Measurements from ENCODE around the gene ADGRD1.

ADGRD1 gene

GRCh38 chr12:131101703-131102492 is 148.2 kb downstream of the ADGRD1 start:
- Histone ChIP-seq H3K27me3 (ENCODE audit: low read depth, low read length) (no peaks in the 10 kb centered on the region), H3K4me3 (ENCODE audit: low read depth in 1 of 2, low read length in 2 of 2) (no peak overlapping the region), H3K4me1 (ENCODE audit: control insufficient read depth in 1 of 2, insufficient read depth in 2 of 2, low read length in 2 of 2) (peaks cover 5 to 11% of the 10 kb centered on the region in 2 donors), H3K36me3 (ENCODE audit: control insufficient read depth in 1 of 2, insufficient read depth in 2 of 2, low read length in 2 of 2) (no peaks in the 10 kb centered on the region), H3K9me3 (ENCODE audit: control insufficient read depth in 1 of 2, low read length in 2 of 2) (peaks cover 0 to 2% of the 10 kb centered on the region in 2 donors), H3K27ac (ENCODE audit: low read length) (no peak overlapping the region)

- H3K4me1 ChIP-seq (ENCODE audit: control insufficient read depth in 1 of 2, insufficient read depth in 2 of 2, low read length in 2 of 2): peaks cover 5 to 11% of the 10 kb centered on the region in 2 donors
- H3K4me3 ChIP-seq (ENCODE audit: low read depth in 1 of 2, low read length in 2 of 2): no peak overlapping the region
- peaks cover 0 to 2% of the 10 kb centered on the region in 2 donors for H3K9me3 ChIP-seq (ENCODE audit: control insufficient read depth in 1 of 2, low read length in 2 of 2)
- no peaks in the 10 kb centered on the region for H3K27me3 ChIP-seq (ENCODE audit: low read depth, low read length)
- H3K27ac ChIP-seq (ENCODE audit: low read length): no peak overlapping the region
- no peaks in the 10 kb centered on the region for H3K36me3 ChIP-seq (ENCODE audit: control insufficient read depth in 1 of 2, insufficient read depth in 2 of 2, low read length in 2 of 2)
Measured at GRCh38 chr12:131102493-131102931, 148.8 kb downstream of the ADGRD1 start.

GRCh38 chr12:131102991-131103668 is 149.4 kb downstream of the ADGRD1 start:
- Histone ChIP-seq H3K27me3 (ENCODE audit: low read depth, low read length) (no peaks in the 10 kb centered on the region), H3K27ac (ENCODE audit: low read length) (no peak overlapping the region), H3K4me3 (ENCODE audit: low read depth in 1 of 2, low read length in 2 of 2) (no peak overlapping the region), H3K9me3 (ENCODE audit: control insufficient read depth in 1 of 2, low read length in 2 of 2) (peaks cover 0 to 2% of the 10 kb centered on the region in 2 donors), H3K36me3 (ENCODE audit: control insufficient read depth in 1 of 2, insufficient read depth in 2 of 2, low read length in 2 of 2) (no peaks in the 10 kb centered on the region), H3K4me1 (ENCODE audit: control insufficient read depth in 1 of 2, insufficient read depth in 2 of 2, low read length in 2 of 2) (peaks cover 5 to 11% of the 10 kb centered on the region in 2 donors)

- Histone ChIP-seq H3K36me3 (ENCODE audit: control insufficient read depth in 1 of 2, insufficient read depth in 2 of 2, low read length in 2 of 2) (no peaks in the 10 kb centered on the region), H3K9me3 (ENCODE audit: control insufficient read depth in 1 of 2, low read length in 2 of 2) (peaks cover 0 to 2% of the 10 kb centered on the region in 2 donors), H3K4me3 (ENCODE audit: low read depth in 1 of 2, low read length in 2 of 2) (no peak overlapping the region), H3K27ac (ENCODE audit: low read length) (no peak overlapping the region), H3K4me1 (ENCODE audit: control insufficient read depth in 1 of 2, insufficient read depth in 2 of 2, low read length in 2 of 2) (peaks cover 5 to 11% of the 10 kb centered on the region in 2 donors), H3K27me3 (ENCODE audit: low read depth, low read length) (no peaks in the 10 kb centered on the region)
Measured at GRCh38 chr12:131103669-131104462, 150.2 kb downstream of the ADGRD1 start.

- Histone ChIP-seq H3K4me3 (ENCODE audit: low read depth in 1 of 2, low read length in 2 of 2) (no peak overlapping the region), H3K27me3 (ENCODE audit: low read depth, low read length) (no peaks in the 10 kb centered on the region), H3K4me1 (ENCODE audit: control insufficient read depth in 1 of 2, insufficient read depth in 2 of 2, low read length in 2 of 2) (peaks cover 5 to 11% of the 10 kb centered on the region in 2 donors), H3K36me3 (ENCODE audit: control insufficient read depth in 1 of 2, insufficient read depth in 2 of 2, low read length in 2 of 2) (no peaks in the 10 kb centered on the region), H3K9me3 (ENCODE audit: control insufficient read depth in 1 of 2, low read length in 2 of 2) (peaks cover 0 to 2% of the 10 kb centered on the region in 2 donors), H3K27ac (ENCODE audit: low read length) (no peak overlapping the region)
Measured at GRCh38 chr12:131104463-131105350, 151.0 kb downstream of the ADGRD1 start.

DNA sequence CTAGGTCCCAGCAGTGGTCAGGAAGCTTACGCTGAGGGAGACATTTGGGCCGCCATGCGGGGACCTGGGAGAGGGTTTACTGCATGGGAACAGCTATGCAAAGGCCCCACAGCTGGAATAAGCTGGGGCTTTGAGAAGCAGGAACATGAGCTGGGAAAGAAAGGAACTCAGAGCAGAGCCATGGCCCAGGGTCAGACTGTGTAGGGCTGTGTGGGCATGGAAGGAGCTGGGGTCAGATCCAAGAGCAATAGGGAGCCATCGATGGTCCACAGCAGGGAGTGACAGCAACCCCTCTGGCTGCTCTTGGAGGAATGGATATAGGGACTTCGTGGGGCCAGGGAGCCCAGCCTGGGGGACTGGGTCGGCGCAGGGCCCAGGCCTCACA is 151.6 kb downstream of the ADGRD1 start:
- Histone ChIP-seq H3K9me3 (ENCODE audit: control insufficient read depth in 1 of 2, low read length in 2 of 2) (peaks cover 0 to 2% of the 10 kb centered on the region in 2 donors), H3K27ac (ENCODE audit: low read length) (no peak overlapping the region), H3K4me1 (ENCODE audit: control insufficient read depth in 1 of 2, insufficient read depth in 2 of 2, low read length in 2 of 2) (peaks cover 5 to 11% of the 10 kb centered on the region in 2 donors), H3K36me3 (ENCODE audit: control insufficient read depth in 1 of 2, insufficient read depth in 2 of 2, low read length in 2 of 2) (no peaks in the 10 kb centered on the region), H3K27me3 (ENCODE audit: low read depth, low read length) (no peaks in the 10 kb centered on the region), H3K4me3 (ENCODE audit: low read depth in 1 of 2, low read length in 2 of 2) (no peak overlapping the region)

DNA sequence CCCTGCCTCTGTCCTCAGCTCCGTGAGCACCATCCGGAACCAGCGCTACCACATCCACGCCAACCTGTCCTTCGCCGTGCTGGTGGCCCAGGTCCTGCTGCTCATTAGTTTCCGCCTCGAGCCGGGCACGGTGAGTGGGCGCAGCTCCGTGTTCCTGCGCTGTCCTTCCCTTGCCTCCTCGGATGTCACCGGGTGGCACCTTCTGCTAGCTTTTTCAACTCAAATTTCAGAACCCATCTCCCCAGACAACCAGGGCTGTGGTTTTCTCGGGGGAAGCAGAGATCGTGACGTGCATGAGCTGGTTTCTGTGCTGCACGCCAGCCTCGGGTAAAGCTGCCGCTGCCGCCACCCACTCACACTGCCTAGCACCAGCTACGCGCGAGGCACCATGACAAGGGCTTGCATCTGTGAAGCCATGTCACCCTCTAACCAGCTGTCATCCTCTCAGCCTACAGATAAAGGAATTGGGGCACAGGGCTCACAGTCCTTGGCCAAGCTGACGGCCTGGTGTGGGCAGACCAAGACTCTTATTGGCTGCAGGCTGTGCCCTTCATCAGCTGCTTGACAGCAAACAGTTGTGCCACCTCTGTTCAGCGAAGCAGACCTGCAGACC is 152.1 kb downstream of the ADGRD1 start:
- Histone ChIP-seq H3K27ac (ENCODE audit: low read length) (no peak overlapping the region), H3K4me3 (ENCODE audit: low read depth in 1 of 2, low read length in 2 of 2) (no peak overlapping the region), H3K4me1 (ENCODE audit: control insufficient read depth in 1 of 2, insufficient read depth in 2 of 2, low read length in 2 of 2) (peaks cover 5 to 11% of the 10 kb centered on the region in 2 donors), H3K9me3 (ENCODE audit: control insufficient read depth in 1 of 2, low read length in 2 of 2) (peaks cover 0 to 1% of the 10 kb centered on the region in 2 donors), H3K36me3 (ENCODE audit: control insufficient read depth in 1 of 2, insufficient read depth in 2 of 2, low read length in 2 of 2) (no peaks in the 10 kb centered on the region), H3K27me3 (ENCODE audit: low read depth, low read length) (no peaks in the 10 kb centered on the region)

DNA sequence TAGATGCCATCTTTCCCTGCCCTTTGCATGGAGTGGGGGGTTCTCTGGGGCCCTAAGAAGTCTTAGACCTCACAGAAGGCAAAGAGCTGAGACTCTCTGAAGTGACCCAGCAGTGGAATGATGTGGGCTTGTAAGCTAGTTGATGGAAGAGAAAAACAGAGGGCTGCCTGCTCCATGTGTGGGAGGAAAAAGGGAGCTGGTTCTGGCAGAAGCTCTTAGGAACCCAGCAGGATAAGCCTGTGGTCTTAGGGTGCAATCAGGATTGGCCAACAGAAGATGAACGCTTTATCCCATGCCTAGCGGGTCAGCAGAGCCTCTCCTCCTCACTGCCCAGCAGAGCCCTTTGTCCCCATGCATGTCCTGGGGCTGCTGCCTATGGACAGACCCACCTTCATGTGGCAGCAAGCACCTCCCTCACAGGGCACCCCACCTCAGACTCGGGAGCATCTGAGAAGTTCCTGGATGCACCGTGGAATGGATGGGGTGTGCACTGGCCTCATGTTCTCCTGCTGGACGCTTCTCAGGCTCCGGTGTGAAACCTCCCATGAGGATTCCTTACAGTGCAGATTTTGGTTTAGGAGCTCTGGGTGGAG is 152.7 kb downstream of the ADGRD1 start:
- Histone ChIP-seq H3K36me3 (ENCODE audit: control insufficient read depth in 1 of 2, insufficient read depth in 2 of 2, low read length in 2 of 2) (no peaks in the 10 kb centered on the region), H3K27ac (ENCODE audit: low read length) (no peak overlapping the region), H3K4me3 (ENCODE audit: low read depth in 1 of 2, low read length in 2 of 2) (no peak overlapping the region), H3K9me3 (ENCODE audit: control insufficient read depth in 1 of 2, low read length in 2 of 2) (no peaks in the 10 kb centered on the region), H3K27me3 (ENCODE audit: low read depth, low read length) (no peaks in the 10 kb centered on the region), H3K4me1 (ENCODE audit: control insufficient read depth in 1 of 2, insufficient read depth in 2 of 2, low read length in 2 of 2) (peaks cover 5 to 11% of the 10 kb centered on the region in 2 donors)

- H3K9me3 ChIP-seq (ENCODE audit: control insufficient read depth in 1 of 2, low read length in 2 of 2): no peaks in the 10 kb centered on the region
- no peaks in the 10 kb centered on the region for H3K36me3 ChIP-seq (ENCODE audit: control insufficient read depth in 1 of 2, insufficient read depth in 2 of 2, low read length in 2 of 2)
- H3K4me3 ChIP-seq (ENCODE audit: low read depth in 1 of 2, low read length in 2 of 2): no peak overlapping the region
- H3K27ac ChIP-seq (ENCODE audit: low read length): no peak overlapping the region
- no peaks in the 10 kb centered on the region for H3K27me3 ChIP-seq (ENCODE audit: low read depth, low read length)
- peaks cover 5 to 11% of the 10 kb centered on the region in 2 donors for H3K4me1 ChIP-seq (ENCODE audit: control insufficient read depth in 1 of 2, insufficient read depth in 2 of 2, low read length in 2 of 2)
Measured at GRCh38 chr12:131108177-131108955, 154.7 kb downstream of the ADGRD1 start.
